ENCODE results near the gene PCDHAC2.

Gene PCDHAC2

DNA sequence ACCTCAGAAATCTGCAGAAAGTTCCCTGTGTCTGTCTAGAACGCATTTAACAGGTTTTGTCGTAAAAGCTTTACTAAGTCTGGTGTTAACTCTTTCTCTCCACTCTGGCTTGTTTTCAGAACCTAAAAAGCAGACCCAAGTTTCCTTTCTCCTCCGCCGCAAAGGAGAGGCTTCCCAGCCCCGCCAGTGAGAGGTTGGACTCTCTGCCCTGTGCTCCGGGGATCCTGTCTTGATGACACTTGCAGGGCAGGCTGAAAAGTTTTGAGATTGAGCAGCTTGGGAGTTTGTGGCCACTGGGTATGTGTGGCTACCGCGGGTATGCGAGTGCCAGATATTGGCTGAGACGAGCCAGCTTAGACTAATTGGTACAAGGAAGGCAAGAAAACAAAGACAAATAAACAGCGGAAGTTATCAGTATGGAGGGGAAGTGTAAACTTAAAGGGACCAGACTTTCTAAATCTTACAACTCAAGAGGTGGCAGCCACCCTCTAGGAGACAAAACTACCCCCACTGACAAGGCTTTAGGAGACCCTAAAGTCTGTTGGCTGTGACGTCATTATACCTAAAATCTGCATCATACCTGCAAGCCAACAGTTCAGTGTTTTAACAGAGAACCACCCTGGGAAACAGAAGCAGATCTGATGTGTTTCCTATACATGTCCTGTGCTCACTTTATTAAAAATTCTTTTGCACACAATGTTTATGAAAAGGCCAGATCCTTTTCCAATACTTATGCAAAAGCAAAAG is 43.9 kb downstream of the PCDHAC2 start:
- DNase-seq (ENCODE audit: low read depth) = no peak
- no peak overlapping the region for H3K4me3 ChIP-seq (ENCODE audit: low read depth, low read length)
- TF ChIP-seq, protein P1, sequence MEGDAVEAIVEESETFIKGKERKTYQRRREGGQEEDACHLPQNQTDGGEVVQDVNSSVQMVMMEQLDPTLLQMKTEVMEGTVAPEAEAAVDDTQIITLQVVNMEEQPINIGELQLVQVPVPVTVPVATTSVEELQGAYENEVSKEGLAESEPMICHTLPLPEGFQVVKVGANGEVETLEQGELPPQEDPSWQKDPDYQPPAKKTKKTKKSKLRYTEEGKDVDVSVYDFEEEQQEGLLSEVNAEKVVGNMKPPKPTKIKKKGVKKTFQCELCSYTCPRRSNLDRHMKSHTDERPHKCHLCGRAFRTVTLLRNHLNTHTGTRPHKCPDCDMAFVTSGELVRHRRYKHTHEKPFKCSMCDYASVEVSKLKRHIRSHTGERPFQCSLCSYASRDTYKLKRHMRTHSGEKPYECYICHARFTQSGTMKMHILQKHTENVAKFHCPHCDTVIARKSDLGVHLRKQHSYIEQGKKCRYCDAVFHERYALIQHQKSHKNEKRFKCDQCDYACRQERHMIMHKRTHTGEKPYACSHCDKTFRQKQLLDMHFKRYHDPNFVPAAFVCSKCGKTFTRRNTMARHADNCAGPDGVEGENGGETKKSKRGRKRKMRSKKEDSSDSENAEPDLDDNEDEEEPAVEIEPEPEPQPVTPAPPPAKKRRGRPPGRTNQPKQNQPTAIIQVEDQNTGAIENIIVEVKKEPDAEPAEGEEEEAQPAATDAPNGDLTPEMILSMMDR (IDR thresholded peaks at IDR 0.05; ENCODE audit: low read depth, low read length, missing control alignments) = no peak

DNA sequence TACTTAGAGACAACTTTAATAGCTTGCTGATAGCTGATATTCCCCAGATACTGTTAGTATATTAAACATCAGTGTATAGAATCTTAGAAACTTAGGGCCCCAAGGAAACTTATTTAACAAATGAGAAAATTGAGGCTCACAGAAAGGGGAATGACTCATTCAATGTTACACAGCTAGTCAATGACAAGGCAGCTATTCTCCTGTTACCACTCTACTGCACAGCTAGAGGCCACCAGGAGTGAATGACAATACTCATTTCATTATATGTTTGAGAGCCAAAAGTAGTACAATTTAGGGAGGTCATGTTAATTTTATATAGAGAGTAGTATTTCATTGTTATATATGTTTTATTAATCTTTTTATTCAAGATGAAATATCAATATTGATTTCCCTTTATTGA is 51.7 kb downstream of the PCDHAC2 start:
- no peak overlapping the region for H3K4me3 ChIP-seq (ENCODE audit: low read depth, low read length)
- TF ChIP-seq, protein P1 (IDR thresholded peaks at IDR 0.05; ENCODE audit: low read depth, low read length, missing control alignments) = no peak
- no peak for DNase-seq (ENCODE audit: low read depth)

Data from GM12864 (cell line).